Endothelial cell of coronary artery (primary cell): ENCODE results near the gene GRK4. TPM values are rescaled to one million over a fixed set of nuclear protein-coding genes. Genes with fewer than 3 reads are reported as not detected.

ENCODE experiments used
- total RNA-seq: library from RNA; depleted of rRNA; stranded (reverse); fragments of >200 nt; gene quantifications from 2 replicates; pipeline ENCODE4 v1.2.3, GENCODE V29; 2014

The GRK4 gene
- 4.1 and 4.4 TPM in 2 replicates for total RNA-seq

DNA sequence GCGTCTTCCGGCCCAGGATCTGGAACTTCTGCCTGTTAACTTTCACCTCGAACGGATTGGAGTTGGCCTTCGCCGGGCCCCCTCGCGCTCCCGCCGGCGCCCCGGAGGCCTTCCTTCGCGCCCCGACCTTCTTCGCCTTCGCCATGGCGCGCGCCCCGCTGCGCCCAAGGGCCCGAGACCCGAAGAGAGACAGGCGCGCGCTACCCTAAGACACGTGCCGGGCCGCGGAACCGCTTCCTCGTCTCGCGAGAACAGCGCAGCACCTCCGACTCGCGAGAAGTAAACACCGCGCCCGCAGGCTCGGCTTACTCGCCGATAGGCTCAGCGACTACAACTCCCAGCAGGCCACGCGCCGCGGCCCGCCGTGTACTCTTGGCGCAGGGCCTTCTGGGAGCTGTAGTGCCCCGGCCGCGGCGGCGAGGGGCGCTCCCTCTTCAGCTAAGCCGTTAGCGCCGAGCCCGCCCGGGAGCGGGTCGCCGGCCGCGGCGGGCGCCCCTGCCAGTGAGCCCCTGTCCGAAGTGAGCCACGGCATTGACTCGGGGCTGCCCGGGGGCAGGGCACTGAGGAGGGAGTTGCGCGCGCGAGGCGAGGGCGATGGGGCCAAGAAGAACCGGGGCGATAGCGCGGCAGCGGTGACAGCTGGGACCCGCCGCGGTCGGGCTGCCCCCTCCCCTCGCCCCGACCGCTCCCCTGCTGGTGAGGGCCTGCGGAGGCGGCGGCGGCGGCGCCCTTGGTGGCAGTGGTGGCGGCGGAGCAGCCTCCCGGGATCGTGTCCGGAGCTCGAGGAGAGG is at the start of gene GRK4, which contains the start of gene NOP14:
GRK4 (plus strand) TSS at position 397 of the 791 bp plus-strand sequence. CDS start 500 bp downstream, outside the sequence.
NOP14 (minus strand) TSS at position 232 of the 791 bp plus-strand sequence; CDS start at position 145, 87 bp downstream.

DNA sequence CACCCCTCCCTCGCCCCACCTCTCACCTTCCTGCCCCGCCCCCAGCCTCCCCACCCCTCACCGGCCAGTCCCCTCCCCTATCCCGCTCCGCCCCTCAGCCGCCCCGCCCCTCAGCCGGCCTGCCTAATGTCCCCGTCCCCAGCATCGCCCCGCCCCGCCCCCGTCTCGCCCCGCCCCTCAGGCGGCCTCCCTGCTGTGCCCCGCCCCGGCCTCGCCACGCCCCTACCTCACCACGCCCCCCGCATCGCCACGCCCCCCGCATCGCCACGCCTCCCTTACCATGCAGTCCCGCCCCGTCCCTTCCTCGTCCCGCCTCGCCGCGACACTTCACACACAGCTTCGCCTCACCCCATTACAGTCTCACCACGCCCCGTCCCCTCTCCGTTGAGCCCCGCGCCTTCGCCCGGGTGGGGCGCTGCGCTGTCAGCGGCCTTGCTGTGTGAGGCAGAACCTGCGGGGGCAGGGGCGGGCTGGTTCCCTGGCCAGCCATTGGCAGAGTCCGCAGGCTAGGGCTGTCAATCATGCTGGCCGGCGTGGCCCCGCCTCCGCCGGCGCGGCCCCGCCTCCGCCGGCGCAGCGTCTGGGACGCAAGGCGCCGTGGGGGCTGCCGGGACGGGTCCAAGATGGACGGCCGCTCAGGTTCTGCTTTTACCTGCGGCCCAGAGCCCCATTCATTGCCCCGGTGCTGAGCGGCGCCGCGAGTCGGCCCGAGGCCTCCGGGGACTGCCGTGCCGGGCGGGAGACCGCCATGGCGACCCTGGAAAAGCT is 110.9 kb downstream of the GRK4 start, which contains the start of the genes HTT and HTT-AS:
HTT (plus strand) TSS at position 604 of the 768 bp plus-strand sequence; CDS start at position 749, 145 bp downstream.
HTT-AS (minus strand) TSS at position 461 of the 768 bp plus-strand sequence.

Other genes with a start within 250 kb of the GRK4 start
- gene TNIP2, start 207.2 kb upstream of the GRK4 start, total RNA-seq: 71.3 and 88.4 TPM in 2 replicates
- gene SH3BP2, start 170.5 kb upstream of the GRK4 start, total RNA-seq: 25.9 and 32.8 TPM in 2 replicates
- gene ADD1, start 119.7 kb upstream of the GRK4 start, total RNA-seq: 127 and 143 TPM in 2 replicates
- 29.4 and 35.5 TPM in 2 replicates for gene NOP14, start 165 bp upstream of the GRK4 start, total RNA-seq
- gene HTT-AS, start 111.0 kb downstream of the GRK4 start, total RNA-seq: not detected in 2 replicates
- 25.5 and 33.3 TPM in 2 replicates for gene HTT, start 111.1 kb downstream of the GRK4 start, total RNA-seq